Measurements from ENCODE around the gene C1QTNF3. TPM values are rescaled to one million over a fixed set of nuclear protein-coding genes. Genes with fewer than 3 reads are reported as not detected.

The C1QTNF3 gene
- total RNA-seq, 4 donors from 2014 or later: 5.0 to 9.4 (median 7.0) TPM

GRCh38 chr5:34020726-34021125 is 22.3 kb downstream of the C1QTNF3 start:
- Histone ChIP-seq H3K4me1 (no peaks in the 10 kb centered on the region), H3K4me3 (no peak overlapping the region), H3K9me3 (no peaks in the 10 kb centered on the region), H3K36me3 (peaks cover 0 to 44% (median 0%) of the 10 kb centered on the region in 3 donors), H3K27ac (no peak overlapping the region), H3K27me3 (no peaks in the 10 kb centered on the region)
- WGBS, 2 donors: 90 to 95% methylated on average over 1 of the region's 1 CpG
- DNase-seq (ENCODE audit: low spot score in 2 of 2): no peak
- no peak for TF ChIP-seq CTCF (IDR thresholded peaks at IDR 0.05)
- no peak for TF ChIP-seq EP300 (IDR thresholded peaks at IDR 0.05)
- no peak for TF ChIP-seq POLR2A (IDR thresholded peaks at IDR 0.05)

GRCh38 chr5:34017254-34017653 is 25.8 kb downstream of the C1QTNF3 start:
- H3K27ac ChIP-seq: no peak overlapping the region
- no peak overlapping the region for H3K4me3 ChIP-seq
- TF ChIP-seq CTCF (IDR thresholded peaks at IDR 0.05): no peak
- no peaks in the 10 kb centered on the region for H3K9me3 ChIP-seq
- DNase-seq (ENCODE audit: low spot score in 2 of 2): no peak
- peaks cover 0 to 6% (median 0%) of the 10 kb centered on the region in 4 donors for H3K4me1 ChIP-seq
- 76 to 82% methylated on average over 2 of the region's 2 CpGs for WGBS, 2 donors
- H3K36me3 ChIP-seq: peaks cover 0 to 27% (median 0%) of the 10 kb centered on the region in 3 donors
- H3K27me3 ChIP-seq: no peaks in the 10 kb centered on the region

GRCh38 chr5:34016750-34017149 is 26.3 kb downstream of the C1QTNF3 start:
- H3K27ac ChIP-seq: no peak overlapping the region
- no peak for DNase-seq (ENCODE audit: low spot score in 2 of 2)
- H3K27me3 ChIP-seq: no peaks in the 10 kb centered on the region
- TF ChIP-seq CTCF (IDR thresholded peaks at IDR 0.05) (no peak), EP300 (IDR thresholded peaks at IDR 0.05) (no peak), POLR2A (IDR thresholded peaks at IDR 0.05) (no peak)
- H3K4me3 ChIP-seq: no peak overlapping the region
- H3K4me1 ChIP-seq: peaks cover 0 to 6% (median 0%) of the 10 kb centered on the region in 4 donors
- 89 to 91% methylated on average over 2 of the region's 2 CpGs for WGBS, 2 donors
- peaks cover 0 to 27% (median 0%) of the 10 kb centered on the region in 3 donors for H3K36me3 ChIP-seq
- no peaks in the 10 kb centered on the region for H3K9me3 ChIP-seq

- no peak overlapping the region for H3K4me3 ChIP-seq
- TF ChIP-seq EP300 (IDR thresholded peaks at IDR 0.05): no peak
- TF ChIP-seq POLR2A (IDR thresholded peaks at IDR 0.05): no peak
- no peak for TF ChIP-seq CTCF (IDR thresholded peaks at IDR 0.05)
- no peak for DNase-seq (ENCODE audit: low spot score in 2 of 2)
- peaks cover 0 to 6% (median 0%) of the 10 kb centered on the region in 4 donors for H3K4me1 ChIP-seq
- H3K27me3 ChIP-seq: no peaks in the 10 kb centered on the region
- peaks cover 0 to 27% (median 0%) of the 10 kb centered on the region in 3 donors for H3K36me3 ChIP-seq
- no peaks in the 10 kb centered on the region for H3K9me3 ChIP-seq
- no peak overlapping the region for H3K27ac ChIP-seq
- WGBS, 2 donors: 81 to 87% methylated on average over 5 of the region's 5 CpGs
Observed at GRCh38 chr5:34016222-34016621, 26.8 kb downstream of the C1QTNF3 start.

GRCh38 chr5:34015120-34015822 is 27.7 kb downstream of the C1QTNF3 start:
- Histone ChIP-seq H3K4me1 (peaks cover 0 to 6% (median 0%) of the 10 kb centered on the region in 4 donors), H3K9me3 (no peaks in the 10 kb centered on the region), H3K4me3 (no peak overlapping the region), H3K27me3 (no peaks in the 10 kb centered on the region), H3K36me3 (peaks cover 0 to 19% (median 0%) of the 10 kb centered on the region in 3 donors), H3K27ac (no peak overlapping the region)
- no peak for TF ChIP-seq EP300 (IDR thresholded peaks at IDR 0.05)
- no peak for TF ChIP-seq CTCF (IDR thresholded peaks at IDR 0.05)
- TF ChIP-seq POLR2A (IDR thresholded peaks at IDR 0.05): no peak
- no peak for DNase-seq (ENCODE audit: low spot score in 2 of 2)
- 89% methylated on average over 4 of the region's 4 CpGs for WGBS, 2 donors

Data from tibial nerve (tissue), 4 donors.